Hepatic stellate cell (primary cell): ENCODE data around the gene PRKAR2A.

Experiments used
- DNase-seq: peaks from one replicate; pipeline ENCODE4 v3.0.0; 2011; ENCODE audit warnings: low spot score

The PRKAR2A gene

DNA sequence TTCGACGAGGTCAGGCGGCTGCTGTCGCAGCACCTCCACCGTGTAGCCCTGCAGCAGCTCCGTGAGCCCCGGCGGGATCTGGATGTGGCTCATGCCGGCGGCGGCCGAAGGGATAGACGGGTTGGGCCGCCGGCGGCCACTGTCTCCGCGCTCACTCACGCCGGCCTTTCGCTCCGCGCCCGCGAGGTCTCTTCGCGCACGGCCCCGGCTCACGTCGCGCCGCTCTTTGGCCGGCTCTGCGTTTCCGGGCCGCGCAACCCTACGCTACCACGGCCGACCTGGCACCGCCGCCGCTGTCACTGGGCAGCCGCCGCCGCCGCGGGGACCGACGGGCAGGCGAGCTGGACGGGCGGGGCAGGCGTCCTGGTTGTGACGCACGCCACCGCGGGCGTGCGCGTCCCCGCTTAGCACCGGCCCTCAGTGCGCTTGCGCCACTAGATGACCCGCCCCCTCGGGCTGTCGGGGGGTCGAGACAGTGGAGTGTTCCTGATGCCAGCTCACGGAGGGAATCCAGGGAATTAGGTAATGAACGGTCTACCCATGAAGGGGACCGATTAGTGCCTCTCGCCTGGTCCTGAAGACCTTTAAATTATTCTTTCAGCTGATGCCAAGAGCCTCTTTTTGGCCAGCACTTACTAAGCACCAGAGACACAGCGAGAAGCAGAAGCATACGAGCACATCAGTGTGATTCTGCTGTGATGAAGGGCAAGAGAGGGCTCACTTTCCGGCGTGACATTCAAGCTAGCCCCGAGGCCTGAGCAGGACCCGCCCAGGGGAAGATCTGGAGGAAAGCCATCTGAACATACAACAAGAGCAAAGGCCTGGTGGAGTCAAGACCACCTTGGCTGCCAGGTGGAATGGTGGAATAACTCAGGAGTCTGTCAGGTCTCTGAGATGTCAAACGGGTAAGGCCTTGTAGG lies at the start of gene PRKAR2A:
TSS of gene PRKAR2A (minus strand) at position 371 of the 920 bp plus-strand sequence. CDS start at position 93, 278 bp downstream.
- DNase-seq, result peak; percentile 98

DNA sequence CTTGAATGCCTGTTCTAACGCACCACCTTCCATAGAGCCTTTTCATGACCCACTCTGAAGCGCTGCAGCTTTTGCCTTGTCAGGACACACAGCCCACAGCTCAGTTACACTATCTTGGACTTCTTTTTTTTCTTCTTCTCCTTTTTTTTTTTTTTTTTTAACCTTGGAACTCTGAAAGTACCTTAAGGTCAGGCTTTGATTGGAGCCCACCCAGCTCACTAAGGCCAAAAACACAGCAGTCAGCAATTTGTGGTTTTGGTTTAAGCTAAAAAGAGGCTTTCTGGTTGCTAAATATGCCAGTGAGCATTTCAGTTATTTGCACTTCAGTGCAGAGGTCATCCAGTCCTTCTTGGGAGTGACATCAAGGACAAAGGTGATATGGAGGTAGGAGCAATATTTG lies 49.3 kb upstream of the PRKAR2A start:
- DNase-seq, result no peak

DNA sequence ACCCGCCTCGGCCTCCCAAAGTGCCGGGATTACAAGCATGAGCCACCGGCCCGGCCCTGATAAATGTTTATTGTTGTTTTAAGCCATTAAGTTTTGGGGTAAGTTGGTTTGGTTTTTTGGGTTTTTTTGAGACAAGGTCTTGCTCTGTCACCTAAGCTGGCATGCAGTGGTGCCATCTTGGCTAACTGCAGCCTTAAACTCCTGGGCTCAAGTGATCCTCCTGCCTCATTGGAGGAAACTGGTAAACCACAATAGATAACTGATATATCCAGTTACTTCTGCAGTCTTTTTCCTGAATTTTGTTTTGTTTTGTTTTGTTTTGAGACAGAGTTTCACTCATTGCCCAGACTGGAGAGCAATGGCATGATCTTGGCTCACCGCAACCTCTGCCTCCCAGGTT lies 46.8 kb upstream of the PRKAR2A start:
- no peak for DNase-seq

DNA sequence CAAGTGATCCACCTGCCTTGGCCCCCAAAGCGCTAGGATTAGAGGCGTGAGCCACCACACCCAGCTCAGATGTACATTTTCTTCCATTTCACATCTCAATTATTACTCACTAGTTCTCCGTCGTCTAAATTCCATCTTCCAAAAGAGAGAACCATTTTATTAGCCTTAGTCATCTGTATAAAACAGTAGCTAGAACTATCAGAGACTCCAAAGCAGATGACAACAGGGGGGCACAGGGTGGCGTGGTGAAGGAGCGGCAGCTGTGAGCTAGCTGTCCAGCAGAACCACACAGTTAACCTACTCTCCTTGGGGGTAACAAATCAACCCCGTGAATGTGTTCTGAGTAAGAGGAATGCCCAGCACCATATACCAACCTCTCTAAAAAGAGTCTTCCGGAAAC lies 43.9 kb upstream of the PRKAR2A start:
- DNase-seq, result no peak

GRCh38 chr3:48885753-48886152 lies 38.1 kb upstream of the PRKAR2A start:
- peak; percentile 14 for DNase-seq

- DNase-seq, result no peak
Observed at GRCh38 chr3:48881652-48882114, 34.0 kb upstream of the PRKAR2A start.

GRCh38 chr3:48881006-48881405 lies 33.3 kb upstream of the PRKAR2A start:
- DNase-seq, result no peak

DNA sequence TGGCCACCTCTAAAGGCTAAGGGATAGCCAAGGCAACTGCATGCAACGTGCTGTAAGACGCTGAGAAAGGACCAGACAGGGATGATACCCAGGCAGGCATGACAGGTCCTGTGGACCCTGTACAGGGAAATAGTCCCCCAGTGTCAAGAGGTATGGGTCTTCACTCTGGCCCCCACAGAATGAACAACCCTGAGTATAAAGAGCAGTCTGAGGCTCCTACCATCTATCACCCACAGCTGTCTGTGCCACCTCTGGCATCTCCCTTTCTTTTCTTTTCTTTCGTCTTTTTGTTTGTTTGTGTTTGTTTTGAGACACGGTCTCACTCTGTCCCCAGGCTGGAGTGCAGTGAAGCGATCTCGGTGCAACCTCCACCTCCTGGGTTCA lies 32.3 kb upstream of the PRKAR2A start:
- DNase-seq, result no peak

- DNase-seq, result no peak
Observed at GRCh38 chr3:48879307-48879993, 31.8 kb upstream of the PRKAR2A start.

DNA sequence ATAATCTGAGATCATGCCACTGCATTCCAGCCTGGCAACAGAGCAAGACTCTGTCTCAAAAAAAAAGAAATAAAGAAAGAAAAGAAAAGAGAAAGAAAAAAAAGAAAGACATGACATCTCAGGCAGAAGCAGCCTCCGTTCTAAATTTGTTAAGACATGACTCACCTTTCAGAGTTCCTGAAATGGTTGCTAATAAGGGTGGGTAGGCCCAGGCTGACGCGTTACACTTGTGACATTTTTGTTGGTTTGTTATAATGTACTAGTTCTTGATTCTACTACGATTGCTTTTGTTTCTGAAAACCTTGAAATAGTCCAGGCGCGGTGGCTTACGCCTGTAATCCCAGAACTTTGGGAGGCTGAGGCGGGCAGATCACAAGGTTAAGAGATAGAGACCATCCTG lies 30.0 kb upstream of the PRKAR2A start:
- DNase-seq, result no peak

GRCh38 chr3:48863122-48863521 lies 15.4 kb upstream of the PRKAR2A start:
- no peak for DNase-seq

DNA sequence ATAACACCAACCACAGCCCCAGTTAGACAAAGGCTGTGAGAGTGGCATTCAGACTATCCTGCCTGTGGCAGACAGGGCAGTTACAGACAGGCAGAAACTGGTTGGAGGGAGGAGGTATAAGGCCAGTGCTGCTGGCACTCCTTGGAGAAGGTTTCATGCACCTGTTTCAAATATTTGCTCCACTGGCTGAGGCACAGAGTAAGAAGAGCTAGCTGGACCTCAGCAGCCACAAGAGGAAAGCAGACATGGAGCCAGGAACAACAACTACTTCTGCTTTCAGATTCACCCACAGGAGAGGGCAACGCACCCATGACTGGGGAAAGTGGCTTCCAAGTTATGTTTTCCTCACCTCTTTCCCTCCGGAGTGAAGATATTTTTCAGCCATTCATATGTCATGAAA lies 11.5 kb upstream of the PRKAR2A start:
- no peak for DNase-seq

GRCh38 chr3:48858709-48859108 lies 11.0 kb upstream of the PRKAR2A start:
- no peak for DNase-seq

GRCh38 chr3:48857641-48858040 lies 10.0 kb upstream of the PRKAR2A start:
- DNase-seq, result no peak

DNA sequence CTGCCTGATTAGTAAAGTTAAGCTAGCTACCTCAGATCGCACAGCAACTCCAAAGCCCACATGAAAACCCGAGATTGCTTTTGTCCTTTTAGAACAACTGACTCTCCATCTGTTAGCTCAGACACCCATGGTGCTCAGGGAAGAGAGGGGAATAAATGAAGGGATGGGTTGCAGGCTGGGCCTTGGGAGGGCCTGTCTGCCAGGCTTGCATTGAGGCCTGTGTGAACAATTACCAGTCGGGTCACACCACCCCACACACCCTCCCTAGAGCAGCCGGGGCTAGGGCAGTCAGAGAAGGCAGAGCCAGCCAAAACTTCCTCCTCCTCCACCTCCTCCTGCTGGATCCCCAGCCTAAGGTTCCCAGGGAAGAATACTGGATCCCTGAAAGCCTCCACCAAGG lies 8.8 kb upstream of the PRKAR2A start:
- no peak for DNase-seq

- no peak for DNase-seq
Observed at GRCh38 chr3:48855681-48856447, 8.2 kb upstream of the PRKAR2A start.

DNA sequence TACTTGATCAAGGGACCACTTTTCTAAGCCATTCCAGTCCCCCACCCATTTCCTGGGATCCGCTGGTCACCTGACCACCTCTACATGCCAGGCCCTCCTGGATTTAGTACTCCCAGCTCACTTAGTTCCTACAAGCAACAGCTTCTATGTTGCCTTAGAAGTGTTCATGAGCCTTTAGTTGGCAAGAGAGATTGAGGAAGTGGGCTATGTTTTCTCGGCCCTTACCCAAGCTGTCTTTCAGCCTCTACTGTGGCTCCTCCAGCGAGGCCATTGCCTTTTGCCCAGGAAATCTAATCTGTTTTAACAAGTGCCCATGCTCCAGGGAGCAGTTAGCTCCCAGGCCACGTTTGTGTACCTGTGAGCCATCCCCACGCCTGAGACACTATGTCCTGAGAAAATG lies 4.5 kb upstream of the PRKAR2A start:
- no peak for DNase-seq

DNA sequence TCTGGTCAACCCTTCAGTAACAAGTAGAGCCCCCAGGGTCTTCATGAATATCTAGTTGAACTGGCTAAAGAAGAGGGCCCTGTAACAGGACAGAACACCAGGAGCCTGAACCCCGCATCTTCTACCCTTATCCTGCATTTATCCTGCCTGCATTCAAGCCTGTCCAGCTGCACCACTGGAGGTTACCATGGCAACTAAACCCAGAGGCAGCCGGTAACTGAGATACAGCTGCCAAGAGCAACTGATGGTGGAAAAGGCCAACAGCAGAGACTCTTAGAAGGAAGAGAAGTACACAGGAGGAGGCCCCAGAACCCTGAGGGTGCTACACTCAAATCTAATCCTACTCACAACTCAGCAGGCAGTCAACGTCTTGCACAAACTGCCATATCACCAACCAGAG lies 3.7 kb upstream of the PRKAR2A start:
- no peak for DNase-seq

DNA sequence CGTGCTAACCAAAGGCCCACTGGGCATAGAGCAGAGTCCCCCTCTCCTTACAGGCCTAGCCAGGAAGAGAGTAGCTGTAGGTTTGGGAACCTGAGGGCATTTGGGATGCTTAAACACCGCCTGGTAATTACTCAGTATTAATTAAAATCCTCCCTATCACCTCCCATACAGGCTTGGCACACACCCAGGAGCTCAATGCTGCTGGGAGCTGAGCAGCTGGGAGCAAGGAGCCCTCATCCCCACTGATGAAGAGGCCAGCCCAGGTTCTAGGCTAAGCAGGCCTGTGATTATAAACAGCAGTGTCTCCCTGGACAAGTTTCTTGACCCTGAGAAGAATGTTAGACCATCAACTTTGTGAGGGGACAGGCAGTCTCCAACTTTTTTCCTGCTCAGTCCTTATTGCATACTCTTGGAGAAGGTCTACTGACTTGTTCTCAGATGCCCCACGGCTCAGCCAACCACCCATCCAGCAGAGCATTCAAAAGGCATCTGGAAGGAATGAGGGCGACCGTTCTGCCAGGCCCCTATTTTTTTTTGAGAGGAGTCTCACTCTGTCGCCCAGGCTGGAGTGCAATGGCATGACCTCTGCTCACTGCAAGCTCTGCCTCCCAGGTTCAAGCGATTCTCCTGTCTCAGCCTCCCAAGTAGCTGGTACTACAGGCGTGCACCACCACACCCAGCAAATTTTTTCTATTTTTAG lies 1.3 kb upstream of the PRKAR2A start:
- DNase-seq, result no peak

- peak; percentile 74 for DNase-seq
Observed at GRCh38 chr3:48847053-48847503, 596 bp downstream of the PRKAR2A start.

- peak; percentile 25 for DNase-seq
Observed at GRCh38 chr3:48845170-48845569, 2.5 kb downstream of the PRKAR2A start.

DNA sequence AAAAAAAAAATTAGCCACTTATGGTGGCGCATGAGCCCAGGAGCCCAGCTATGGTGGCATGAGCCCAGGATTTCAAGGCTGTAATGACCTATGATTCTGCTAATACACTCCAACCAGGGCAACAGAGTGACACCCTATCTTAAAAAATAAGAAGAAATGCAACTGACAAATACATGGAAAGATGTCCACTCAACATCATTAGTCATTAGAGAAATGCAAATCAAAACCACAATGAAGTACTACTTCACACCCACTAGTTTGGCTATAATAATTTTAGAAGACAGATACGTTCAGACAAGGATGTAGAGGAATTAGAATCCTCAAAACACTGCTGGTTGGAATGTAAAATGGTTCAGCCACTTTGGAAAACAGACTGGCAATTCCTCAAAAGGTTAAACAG lies 10.5 kb downstream of the PRKAR2A start:
- no peak for DNase-seq
